PC-9 (cell line): ENCODE measurements around the gene KRT14. TPM values are rescaled to one million over a fixed set of nuclear protein-coding genes. Genes with fewer than 3 reads are reported as not detected.

Experiments used
- BruUV-seq: library from RNA; stranded (reverse); fragments of 400-500 nt; replicated peaks from 2 replicates; lab custom pipeline; 2021; lab: Mats Ljungman, UMichigan
- CTCF ChIA-PET: fragments of 300-600 bp; sonication (Branson Sonifier 250); formaldehyde crosslinking; loops from one replicate; lab custom pipeline; 2022; ENCODE audit warnings: antibody characterized with exemption; lab: Charles Lee
- POLR2A ChIA-PET: fragments of 300-600 bp; sonication (Branson Sonifier 250); formaldehyde crosslinking; loops from one replicate; lab custom pipeline; 2022; ENCODE audit warnings: antibody characterized with exemption; ENCODE audit not compliant: unreplicated experiment; lab: Charles Lee
- DNase-seq, 2 experiments: peaks; one replicate each; pipeline versions ENCODE4 v3.0.0 to v3.0.0-alpha.2; 2015 to 2022; ENCODE audit warnings: mixed read lengths in 1 of 2
- H2AFZ ChIP-seq: fragments of 200-600 bp; sonication (generic); 2 replicates; pipeline ENCODE4 v1.8.1; 2017; ENCODE audit warnings: antibody characterized with exemption
- H3F3A ChIP-seq: fragments of 200-600 bp; sonication (generic); 2 replicates; pipeline ENCODE4 v1.8.1; 2017; ENCODE audit warnings: antibody characterized with exemption, mild to moderate bottlenecking, low read depth; ENCODE audit not compliant: insufficient read depth
- H3K27ac ChIP-seq: fragments of 200-600 bp; sonication (generic); 2 replicates; pipeline ENCODE4 v1.6.1; 2016; ENCODE audit warnings: mixed run types
- H3K27me3 ChIP-seq: fragments of 200-600 bp; sonication (generic); 2 replicates; pipeline ENCODE4 v1.6.1; 2016; ENCODE audit warnings: low read depth, mixed run types; ENCODE audit not compliant: insufficient read depth
- H3K36me3 ChIP-seq: fragments of 200-600 bp; sonication (generic); 2 replicates; pipeline ENCODE4 v1.6.1; 2016; ENCODE audit warnings: low read depth, mixed run types
- H3K4me1 ChIP-seq: fragments of 200-600 bp; sonication (generic); replicated peaks from 2 replicates; pipeline ENCODE4 v1.6.1; 2016; ENCODE audit warnings: mixed run types; ENCODE audit not compliant: insufficient read depth
- H3K4me2 ChIP-seq: fragments of 200-600 bp; sonication (generic); 2 replicates; pipeline ENCODE4 v1.6.1; 2017; ENCODE audit warnings: mixed run types
- H3K4me3 ChIP-seq: fragments of 200-600 bp; sonication (generic); 2 replicates; pipeline ENCODE4 v1.6.1; 2016; ENCODE audit warnings: mixed run types
- H3K79me2 ChIP-seq: fragments of 200-600 bp; sonication (generic); 2 replicates; pipeline ENCODE4 v1.6.1; 2017; ENCODE audit warnings: low read depth, mixed run types
- H3K9me2 ChIP-seq: fragments of 200-600 bp; sonication (generic); 2 replicates; pipeline ENCODE4 v1.8.1; 2017; ENCODE audit warnings: mild to moderate bottlenecking; ENCODE audit not compliant: insufficient read depth
- H3K9me3 ChIP-seq: fragments of 200-600 bp; sonication (generic); 2 replicates; pipeline ENCODE4 v1.8.1; 2016; ENCODE audit warnings: low read depth; ENCODE audit not compliant: insufficient read depth
- H4K20me1 ChIP-seq: fragments of 200-600 bp; sonication (generic); 2 replicates; pipeline ENCODE4 v1.8.1; 2017; ENCODE audit not compliant: insufficient read depth
- CTCF ChIP-seq: fragments of 200-600 bp; sonication (generic); conservative IDR thresholded peaks from 2 replicates; pipeline ENCODE4 v1.6.1; 2017; ENCODE audit warnings: mixed run types, antibody characterized with exemption, mild to moderate bottlenecking, moderate library complexity
- EZH2 ChIP-seq: fragments of 200-600 bp; sonication (generic); IDR thresholded peaks from 2 replicates; pipeline ENCODE4 v1.8.0; 2017; ENCODE audit warnings: antibody characterized with exemption, low read depth
- intact Hi-C: fragments of 100-400 bp; cut with micrococcal nuclease; formaldehyde crosslinking; loops from one replicate; pipeline ENCODE4 v1.10.0; 2022; ENCODE audit not compliant: unreplicated experiment
- total RNA-seq: library from RNA; stranded (reverse); gene quantifications from 2 replicates; pipeline ENCODE4 v1.2.3, GENCODE V29; 2021

KRT14 gene
- total RNA-seq, 1 experiment from 2014 or later, result 2.2 TPM

GRCh38 chr17:41633556-41634199 is 47.0 kb upstream of the KRT14 start:
- intact Hi-C loops, result no loop called here
- no peak overlapping the region for H3K4me2 ChIP-seq
- no peaks in the 10 kb centered on the region for H3K9me2 ChIP-seq
- no peak overlapping the region for H3K4me3 ChIP-seq
- peaks cover 10% of the 10 kb centered on the region; the same call in 1 of the 2 replicates for H3F3A ChIP-seq
- no peaks in the 10 kb centered on the region for H3K9me3 ChIP-seq
- TF ChIP-seq CTCF (no peak), EZH2 (no peak)
- ChIA-PET POLR2A (no interaction called here), CTCF (no interaction called here)
- no peaks in the 10 kb centered on the region for H4K20me1 ChIP-seq
- DNase-seq, result no peak
- no TSS peak for BruUV-seq
- no peaks in the 10 kb centered on the region for H3K79me2 ChIP-seq
- H3K27ac ChIP-seq, result no peak overlapping the region
- H3K27me3 ChIP-seq, result no peaks in the 10 kb centered on the region
- no peaks in the 10 kb centered on the region for H3K36me3 ChIP-seq
- no peak overlapping the region for H2AFZ ChIP-seq
- H3K4me1 ChIP-seq, result no peaks in the 10 kb centered on the region

GRCh38 chr17:41632482-41633105 is 45.9 kb upstream of the KRT14 start:
- ChIA-PET CTCF (no interaction called here), POLR2A (no interaction called here)
- Histone ChIP-seq H3K79me2 (no peaks in the 10 kb centered on the region), H3K27me3 (no peaks in the 10 kb centered on the region), H3K4me3 (no peak overlapping the region), H3K9me3 (no peaks in the 10 kb centered on the region), H2AFZ (no peak overlapping the region), H4K20me1 (no peaks in the 10 kb centered on the region), H3K36me3 (no peaks in the 10 kb centered on the region), H3K4me1 (no peaks in the 10 kb centered on the region), H3K9me2 (no peaks in the 10 kb centered on the region), H3K27ac (no peak overlapping the region), H3K4me2 (no peak overlapping the region), H3F3A (peaks cover 10% of the 10 kb centered on the region; the same call in 1 of the 2 replicates)
- intact Hi-C loops, result no loop called here
- TF ChIP-seq EZH2 (no peak), CTCF (no peak)
- no peak for DNase-seq
- no TSS peak for BruUV-seq

- BruUV-seq, result no TSS peak
- TF ChIP-seq EZH2, result no peak
- TF ChIP-seq CTCF, result no peak
- no peaks in the 10 kb centered on the region for H3K9me3 ChIP-seq
- H2AFZ ChIP-seq, result no peak overlapping the region
- CTCF ChIA-PET, result no interaction called here
- no peaks in the 10 kb centered on the region for H3K9me2 ChIP-seq
- H3K27me3 ChIP-seq, result no peaks in the 10 kb centered on the region
- no peaks in the 10 kb centered on the region for H4K20me1 ChIP-seq
- POLR2A ChIA-PET, result no interaction called here
- no peak overlapping the region for H3K4me2 ChIP-seq
- no peak overlapping the region for H3K4me3 ChIP-seq
- H3K27ac ChIP-seq, result no peak overlapping the region
- no peak for DNase-seq
- H3F3A ChIP-seq, result peaks cover 10% of the 10 kb centered on the region; the same call in 1 of the 2 replicates
- no peaks in the 10 kb centered on the region for H3K36me3 ChIP-seq
- H3K4me1 ChIP-seq, result no peaks in the 10 kb centered on the region
- H3K79me2 ChIP-seq, result no peaks in the 10 kb centered on the region
- intact Hi-C loops, result no loop called here
Measured at GRCh38 chr17:41631898-41632285, 45.2 kb upstream of the KRT14 start.
